ENCODE results near the gene SETD1A. TPM values are rescaled to one million over a fixed set of nuclear protein-coding genes. Genes with fewer than 3 reads are reported as not detected.

The SETD1A gene
- total and polyA plus RNA-seq, 2 of the 8 experiments (the other 6 are each of a cell fraction or from before 2014, with no cell fraction given): 4.8 to 29.0 TPM

DNA sequence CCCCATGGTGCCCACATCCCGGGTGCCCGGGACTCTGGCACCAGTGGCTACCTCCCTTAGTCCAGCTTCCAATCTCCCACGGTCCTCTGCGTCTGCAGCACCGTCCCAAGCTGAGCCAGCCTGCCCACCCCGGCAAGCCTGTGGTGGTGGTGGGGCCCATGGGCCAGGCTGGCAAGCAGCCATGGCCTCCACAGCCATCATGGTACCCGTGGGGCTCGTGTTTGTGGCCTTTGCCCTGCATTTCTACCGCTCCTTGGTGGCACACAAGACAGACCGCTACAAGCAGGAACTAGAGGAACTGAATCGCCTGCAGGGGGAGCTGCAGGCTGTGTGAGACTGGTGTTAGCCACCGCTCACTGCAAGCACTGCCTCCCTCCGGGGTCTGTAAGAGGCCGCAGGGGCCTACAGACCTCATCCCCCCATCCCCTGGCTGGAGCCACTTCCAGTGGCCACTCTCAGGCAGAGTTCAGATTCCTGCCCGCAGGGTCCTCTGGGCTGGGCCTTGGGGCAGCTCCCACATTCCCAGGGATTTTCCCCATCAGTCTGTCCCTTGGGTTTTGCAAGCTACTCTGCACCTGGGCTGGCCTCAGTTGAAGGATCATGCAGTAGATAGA lies 3.9 kb upstream of the SETD1A start (continued):
- TF ChIP-seq, protein P1, sequence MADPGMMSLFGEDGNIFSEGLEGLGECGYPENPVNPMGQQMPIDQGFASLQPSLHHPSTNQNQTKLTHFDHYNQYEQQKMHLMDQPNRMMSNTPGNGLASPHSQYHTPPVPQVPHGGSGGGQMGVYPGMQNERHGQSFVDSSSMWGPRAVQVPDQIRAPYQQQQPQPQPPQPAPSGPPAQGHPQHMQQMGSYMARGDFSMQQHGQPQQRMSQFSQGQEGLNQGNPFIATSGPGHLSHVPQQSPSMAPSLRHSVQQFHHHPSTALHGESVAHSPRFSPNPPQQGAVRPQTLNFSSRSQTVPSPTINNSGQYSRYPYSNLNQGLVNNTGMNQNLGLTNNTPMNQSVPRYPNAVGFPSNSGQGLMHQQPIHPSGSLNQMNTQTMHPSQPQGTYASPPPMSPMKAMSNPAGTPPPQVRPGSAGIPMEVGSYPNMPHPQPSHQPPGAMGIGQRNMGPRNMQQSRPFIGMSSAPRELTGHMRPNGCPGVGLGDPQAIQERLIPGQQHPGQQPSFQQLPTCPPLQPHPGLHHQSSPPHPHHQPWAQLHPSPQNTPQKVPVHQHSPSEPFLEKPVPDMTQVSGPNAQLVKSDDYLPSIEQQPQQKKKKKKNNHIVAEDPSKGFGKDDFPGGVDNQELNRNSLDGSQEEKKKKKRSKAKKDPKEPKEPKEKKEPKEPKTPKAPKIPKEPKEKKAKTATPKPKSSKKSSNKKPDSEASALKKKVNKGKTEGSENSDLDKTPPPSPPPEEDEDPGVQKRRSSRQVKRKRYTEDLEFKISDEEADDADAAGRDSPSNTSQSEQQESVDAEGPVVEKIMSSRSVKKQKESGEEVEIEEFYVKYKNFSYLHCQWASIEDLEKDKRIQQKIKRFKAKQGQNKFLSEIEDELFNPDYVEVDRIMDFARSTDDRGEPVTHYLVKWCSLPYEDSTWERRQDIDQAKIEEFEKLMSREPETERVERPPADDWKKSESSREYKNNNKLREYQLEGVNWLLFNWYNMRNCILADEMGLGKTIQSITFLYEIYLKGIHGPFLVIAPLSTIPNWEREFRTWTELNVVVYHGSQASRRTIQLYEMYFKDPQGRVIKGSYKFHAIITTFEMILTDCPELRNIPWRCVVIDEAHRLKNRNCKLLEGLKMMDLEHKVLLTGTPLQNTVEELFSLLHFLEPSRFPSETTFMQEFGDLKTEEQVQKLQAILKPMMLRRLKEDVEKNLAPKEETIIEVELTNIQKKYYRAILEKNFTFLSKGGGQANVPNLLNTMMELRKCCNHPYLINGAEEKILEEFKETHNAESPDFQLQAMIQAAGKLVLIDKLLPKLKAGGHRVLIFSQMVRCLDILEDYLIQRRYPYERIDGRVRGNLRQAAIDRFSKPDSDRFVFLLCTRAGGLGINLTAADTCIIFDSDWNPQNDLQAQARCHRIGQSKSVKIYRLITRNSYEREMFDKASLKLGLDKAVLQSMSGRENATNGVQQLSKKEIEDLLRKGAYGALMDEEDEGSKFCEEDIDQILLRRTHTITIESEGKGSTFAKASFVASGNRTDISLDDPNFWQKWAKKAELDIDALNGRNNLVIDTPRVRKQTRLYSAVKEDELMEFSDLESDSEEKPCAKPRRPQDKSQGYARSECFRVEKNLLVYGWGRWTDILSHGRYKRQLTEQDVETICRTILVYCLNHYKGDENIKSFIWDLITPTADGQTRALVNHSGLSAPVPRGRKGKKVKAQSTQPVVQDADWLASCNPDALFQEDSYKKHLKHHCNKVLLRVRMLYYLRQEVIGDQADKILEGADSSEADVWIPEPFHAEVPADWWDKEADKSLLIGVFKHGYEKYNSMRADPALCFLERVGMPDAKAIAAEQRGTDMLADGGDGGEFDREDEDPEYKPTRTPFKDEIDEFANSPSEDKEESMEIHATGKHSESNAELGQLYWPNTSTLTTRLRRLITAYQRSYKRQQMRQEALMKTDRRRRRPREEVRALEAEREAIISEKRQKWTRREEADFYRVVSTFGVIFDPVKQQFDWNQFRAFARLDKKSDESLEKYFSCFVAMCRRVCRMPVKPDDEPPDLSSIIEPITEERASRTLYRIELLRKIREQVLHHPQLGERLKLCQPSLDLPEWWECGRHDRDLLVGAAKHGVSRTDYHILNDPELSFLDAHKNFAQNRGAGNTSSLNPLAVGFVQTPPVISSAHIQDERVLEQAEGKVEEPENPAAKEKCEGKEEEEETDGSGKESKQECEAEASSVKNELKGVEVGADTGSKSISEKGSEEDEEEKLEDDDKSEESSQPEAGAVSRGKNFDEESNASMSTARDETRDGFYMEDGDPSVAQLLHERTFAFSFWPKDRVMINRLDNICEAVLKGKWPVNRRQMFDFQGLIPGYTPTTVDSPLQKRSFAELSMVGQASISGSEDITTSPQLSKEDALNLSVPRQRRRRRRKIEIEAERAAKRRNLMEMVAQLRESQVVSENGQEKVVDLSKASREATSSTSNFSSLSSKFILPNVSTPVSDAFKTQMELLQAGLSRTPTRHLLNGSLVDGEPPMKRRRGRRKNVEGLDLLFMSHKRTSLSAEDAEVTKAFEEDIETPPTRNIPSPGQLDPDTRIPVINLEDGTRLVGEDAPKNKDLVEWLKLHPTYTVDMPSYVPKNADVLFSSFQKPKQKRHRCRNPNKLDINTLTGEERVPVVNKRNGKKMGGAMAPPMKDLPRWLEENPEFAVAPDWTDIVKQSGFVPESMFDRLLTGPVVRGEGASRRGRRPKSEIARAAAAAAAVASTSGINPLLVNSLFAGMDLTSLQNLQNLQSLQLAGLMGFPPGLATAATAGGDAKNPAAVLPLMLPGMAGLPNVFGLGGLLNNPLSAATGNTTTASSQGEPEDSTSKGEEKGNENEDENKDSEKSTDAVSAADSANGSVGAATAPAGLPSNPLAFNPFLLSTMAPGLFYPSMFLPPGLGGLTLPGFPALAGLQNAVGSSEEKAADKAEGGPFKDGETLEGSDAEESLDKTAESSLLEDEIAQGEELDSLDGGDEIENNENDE (IDR thresholded peaks at IDR 0.05; ENCODE audit: insufficient replicate concordance, low read length): no peak
- TF ChIP-seq TEAD4 (IDR thresholded peaks at IDR 0.05; ENCODE audit: low read depth, low read length) (no peak), TBP (IDR thresholded peaks at IDR 0.05; ENCODE audit: low read depth, low read length) (peak; percentile 15; the same call in 1 of the 2 replicates), GABPA (IDR thresholded peaks at IDR 0.05; ENCODE audit: borderline replicate concordance, insufficient read depth, low read length) (peak; percentile 68; the same call in 1 of the 2 replicates), POLR2A (IDR thresholded peaks at IDR 0.05; ENCODE audit: control extremely low read depth in 1 of 2, low read depth in 2 of 2, low read length in 2 of 2) (no peak), ATF3 (IDR thresholded peaks at IDR 0.05; ENCODE audit: insufficient read depth, low read depth, low read length) (no peak), CREB1 (IDR thresholded peaks at IDR 0.05) (no peak), BCL11A (IDR thresholded peaks at IDR 0.05; ENCODE audit: low read depth in 2 of 2, low read length in 2 of 2) (no peak), CEBPB (IDR thresholded peaks at IDR 0.05; ENCODE audit: low read depth, low read length) (no peak)

All from H1 (cell line).